IPS-NIHi11 (cell line): Measurements from ENCODE around the gene MIA2.
"Not testable (repeated sequence)": the region's sequence is repeated elsewhere in the genome, so short reads cannot be mapped to it uniquely, and the experiment has no call there.

ENCODE experiments used
- DNase-seq: peaks from one replicate; pipeline ENCODE4 v3.0.0; 2012; ENCODE audit warnings: mixed read lengths, low spot score

The MIA2 gene, protein sequence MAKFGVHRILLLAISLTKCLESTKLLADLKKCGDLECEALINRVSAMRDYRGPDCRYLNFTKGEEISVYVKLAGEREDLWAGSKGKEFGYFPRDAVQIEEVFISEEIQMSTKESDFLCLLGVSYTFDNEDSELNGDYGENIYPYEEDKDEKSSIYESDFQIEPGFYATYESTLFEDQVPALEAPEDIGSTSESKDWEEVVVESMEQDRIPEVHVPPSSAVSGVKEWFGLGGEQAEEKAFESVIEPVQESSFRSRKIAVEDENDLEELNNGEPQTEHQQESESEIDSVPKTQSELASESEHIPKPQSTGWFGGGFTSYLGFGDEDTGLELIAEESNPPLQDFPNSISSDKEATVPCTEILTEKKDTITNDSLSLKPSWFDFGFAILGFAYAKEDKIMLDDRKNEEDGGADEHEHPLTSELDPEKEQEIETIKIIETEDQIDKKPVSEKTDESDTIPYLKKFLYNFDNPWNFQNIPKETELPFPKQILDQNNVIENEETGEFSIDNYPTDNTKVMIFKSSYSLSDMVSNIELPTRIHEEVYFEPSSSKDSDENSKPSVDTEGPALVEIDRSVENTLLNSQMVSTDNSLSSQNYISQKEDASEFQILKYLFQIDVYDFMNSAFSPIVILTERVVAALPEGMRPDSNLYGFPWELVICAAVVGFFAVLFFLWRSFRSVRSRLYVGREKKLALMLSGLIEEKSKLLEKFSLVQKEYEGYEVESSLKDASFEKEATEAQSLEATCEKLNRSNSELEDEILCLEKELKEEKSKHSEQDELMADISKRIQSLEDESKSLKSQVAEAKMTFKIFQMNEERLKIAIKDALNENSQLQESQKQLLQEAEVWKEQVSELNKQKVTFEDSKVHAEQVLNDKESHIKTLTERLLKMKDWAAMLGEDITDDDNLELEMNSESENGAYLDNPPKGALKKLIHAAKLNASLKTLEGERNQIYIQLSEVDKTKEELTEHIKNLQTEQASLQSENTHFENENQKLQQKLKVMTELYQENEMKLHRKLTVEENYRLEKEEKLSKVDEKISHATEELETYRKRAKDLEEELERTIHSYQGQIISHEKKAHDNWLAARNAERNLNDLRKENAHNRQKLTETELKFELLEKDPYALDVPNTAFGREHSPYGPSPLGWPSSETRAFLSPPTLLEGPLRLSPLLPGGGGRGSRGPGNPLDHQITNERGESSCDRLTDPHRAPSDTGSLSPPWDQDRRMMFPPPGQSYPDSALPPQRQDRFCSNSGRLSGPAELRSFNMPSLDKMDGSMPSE (N-terminal part only)

DNA sequence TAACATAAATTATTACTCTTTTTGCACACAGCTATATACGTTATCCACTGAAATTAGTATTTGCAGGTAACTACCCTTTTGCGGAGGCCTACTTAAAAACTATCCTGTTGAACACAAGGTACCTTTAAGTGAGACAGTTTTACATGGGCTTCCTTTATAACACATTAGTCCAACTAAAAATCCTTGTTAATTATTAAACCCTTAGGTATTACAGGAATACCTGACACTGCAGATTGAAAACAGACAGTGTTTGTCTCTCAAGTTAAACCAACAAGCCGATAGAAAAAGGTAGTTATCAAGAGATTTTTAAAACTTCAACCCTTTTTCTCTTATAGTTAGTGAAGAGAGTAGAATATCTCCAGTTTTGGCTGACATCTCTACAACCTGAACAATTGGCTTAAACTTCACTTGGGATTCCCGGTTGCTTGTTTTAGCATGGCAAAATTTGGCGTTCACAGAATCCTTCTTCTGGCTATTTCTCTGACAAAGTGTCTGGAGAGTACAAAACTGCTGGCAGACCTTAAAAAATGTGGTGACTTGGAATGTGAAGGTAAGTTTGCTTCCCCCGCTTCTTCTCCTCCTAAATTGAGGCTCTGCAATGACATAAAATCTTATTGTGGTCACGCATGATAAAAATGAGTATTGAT is at the start of gene MIA2:
TSS of gene MIA2 (plus strand) at position 236 of the 647 bp plus-strand sequence. CDS start at position 436, 200 bp downstream.
- no peak for DNase-seq

DNA sequence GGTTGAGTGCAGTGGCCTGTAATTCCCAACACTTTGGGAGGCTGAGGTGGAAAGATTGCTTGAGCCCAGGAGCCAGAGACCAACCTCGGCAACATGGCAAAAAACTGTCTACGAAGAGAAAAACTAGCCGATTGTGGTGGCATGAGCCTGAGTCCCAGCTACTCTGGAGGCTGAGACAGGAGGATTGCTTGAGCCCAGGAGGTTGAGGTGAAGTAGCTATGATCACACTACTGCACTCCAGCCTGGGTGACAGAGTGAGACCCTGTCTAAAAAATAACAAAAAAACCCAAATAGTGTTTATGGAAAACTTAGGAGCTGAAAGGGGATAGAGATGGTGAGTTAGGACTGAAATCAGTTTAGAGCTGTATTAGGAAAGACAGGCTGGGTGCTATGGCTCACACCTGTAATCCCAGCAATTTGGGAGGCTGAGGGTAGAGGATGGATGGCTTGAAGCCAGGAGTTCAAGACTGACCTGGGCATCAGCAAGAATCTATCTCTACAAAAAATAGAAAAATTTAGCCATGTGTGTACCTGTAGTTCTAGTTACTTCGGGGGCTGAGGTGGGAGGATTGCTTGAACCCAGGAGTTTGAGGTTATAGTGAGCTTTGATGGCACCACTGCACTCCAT is 49.0 kb upstream of the MIA2 start:
- DNase-seq, result no peak

DNA sequence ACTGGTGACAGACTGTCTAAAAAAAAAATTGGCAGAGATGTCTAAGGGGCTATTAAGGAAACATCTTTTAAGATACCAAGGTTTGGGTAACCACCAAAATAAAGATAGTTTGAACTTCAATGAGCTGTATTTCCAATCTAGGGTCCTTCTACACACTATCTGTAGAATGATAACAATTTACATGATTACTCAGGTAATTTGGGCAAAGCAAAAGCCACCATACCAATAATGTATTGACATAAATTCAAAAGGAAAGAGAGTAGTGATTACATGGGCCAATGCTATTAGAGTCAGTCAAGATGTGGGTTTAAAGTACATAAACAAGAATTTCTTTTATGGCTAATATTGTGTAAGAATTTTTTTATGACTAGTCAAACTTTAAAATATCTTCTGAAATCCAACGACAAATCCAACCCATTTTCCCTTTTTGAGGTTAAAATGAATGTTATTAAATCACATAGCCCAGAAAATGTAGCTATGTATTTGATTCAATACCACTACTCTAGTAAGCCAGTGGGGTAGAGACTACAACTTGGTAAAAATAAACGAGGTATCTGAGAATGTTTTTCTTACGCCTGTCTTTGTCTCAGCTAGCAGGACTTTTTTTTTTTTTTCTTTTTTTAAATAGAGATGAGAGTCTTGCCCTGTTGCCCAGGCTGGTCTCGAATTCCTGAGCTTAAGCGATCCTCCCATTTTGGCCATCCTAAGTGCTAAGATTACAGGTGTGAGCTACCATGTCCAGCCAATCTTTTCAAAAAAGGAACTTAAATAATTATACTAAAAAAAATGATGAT is 48.3 kb upstream of the MIA2 start:
- no peak for DNase-seq

DNA sequence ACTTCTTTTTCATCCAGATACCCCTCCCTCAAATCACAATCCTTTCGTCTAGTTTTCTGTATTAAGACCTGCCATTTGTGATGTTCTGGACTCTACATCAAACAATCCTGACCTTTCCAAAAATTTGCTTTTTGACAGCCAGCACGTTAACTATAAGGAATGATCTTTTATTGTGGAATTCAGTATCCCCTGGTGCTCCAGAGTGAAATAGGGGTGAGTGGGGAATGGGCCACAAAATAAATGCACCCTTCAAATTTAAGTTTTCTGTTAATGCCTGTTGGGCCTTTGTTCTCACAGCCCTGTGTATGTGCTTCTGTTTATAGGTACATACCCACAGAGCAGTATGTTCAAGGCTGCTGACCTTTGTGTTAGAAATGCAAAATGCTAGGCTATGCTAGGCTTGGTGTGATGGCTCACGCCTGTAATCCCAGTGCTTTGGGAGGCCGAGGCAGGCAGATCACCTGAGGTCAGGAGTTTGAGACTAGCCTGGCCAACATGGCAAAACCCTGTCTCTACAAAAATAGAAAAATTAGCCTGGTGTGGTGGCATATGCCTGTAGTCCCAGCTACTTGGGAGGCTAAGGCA is 46.7 kb upstream of the MIA2 start:
- no peak for DNase-seq

DNA sequence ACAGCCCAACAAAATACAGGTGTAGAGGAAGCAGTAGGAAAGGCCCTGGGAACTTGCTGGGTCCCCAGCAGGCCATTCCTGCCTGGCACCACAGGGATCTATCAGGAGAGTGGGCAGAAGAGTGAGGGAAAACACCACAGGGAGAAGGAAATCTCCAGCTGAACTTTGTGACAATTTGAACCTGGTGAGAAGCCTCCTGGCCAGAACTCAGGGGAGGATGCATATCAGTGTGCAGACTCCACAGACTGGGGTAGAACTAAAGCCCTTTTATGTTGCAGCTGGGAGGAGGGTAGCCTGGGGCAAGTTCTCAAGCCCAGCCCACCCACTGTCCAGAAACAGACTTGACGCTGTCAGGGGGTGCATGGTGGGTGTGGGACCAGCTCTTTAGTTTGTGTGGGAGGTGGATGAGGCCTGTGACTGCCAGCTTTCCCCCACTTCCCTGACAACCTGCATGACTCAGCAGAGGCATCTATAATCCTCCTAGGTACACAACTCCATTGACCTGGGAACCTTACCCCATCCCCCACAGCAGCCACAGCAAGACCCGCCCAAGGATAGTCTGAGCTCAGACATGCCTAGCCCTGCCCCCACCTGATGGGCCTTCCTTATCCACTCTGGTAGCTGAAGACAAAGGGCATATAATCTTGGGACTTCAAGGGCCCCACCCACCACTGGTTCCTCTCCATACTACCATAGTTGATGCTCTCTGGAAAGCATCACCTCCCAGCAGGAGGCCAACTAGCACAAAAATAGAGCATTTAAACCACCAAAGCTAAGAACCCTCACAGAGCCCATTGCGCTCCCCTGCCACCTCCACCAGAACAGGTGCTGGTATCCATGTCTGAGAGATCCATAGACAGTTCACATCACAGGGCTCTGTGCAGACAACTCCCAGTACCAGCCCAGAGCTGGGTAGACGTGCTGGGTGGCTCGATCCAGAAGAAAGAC is 29.8 kb upstream of the MIA2 start:
- no peak for DNase-seq

DNA sequence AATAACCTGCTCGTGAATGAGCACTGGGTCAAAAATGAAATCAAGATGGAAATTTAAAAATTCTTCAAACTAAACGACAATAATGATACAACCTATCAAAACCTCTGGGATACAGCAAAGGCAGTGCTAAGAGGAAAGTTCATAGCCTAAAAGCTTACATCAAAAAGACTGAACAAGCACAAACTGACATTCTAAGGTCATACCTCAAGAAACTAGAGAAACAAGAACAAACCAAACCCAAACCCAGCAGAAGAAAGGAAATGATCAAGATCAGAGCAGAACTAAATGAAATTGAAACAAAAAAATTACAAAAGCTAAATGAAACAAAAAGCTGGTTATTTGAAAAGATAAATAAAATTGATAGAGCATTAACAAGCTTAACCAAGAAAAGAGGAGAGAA is 26.3 kb upstream of the MIA2 start:
- DNase-seq, result not testable (repeated sequence)

DNA sequence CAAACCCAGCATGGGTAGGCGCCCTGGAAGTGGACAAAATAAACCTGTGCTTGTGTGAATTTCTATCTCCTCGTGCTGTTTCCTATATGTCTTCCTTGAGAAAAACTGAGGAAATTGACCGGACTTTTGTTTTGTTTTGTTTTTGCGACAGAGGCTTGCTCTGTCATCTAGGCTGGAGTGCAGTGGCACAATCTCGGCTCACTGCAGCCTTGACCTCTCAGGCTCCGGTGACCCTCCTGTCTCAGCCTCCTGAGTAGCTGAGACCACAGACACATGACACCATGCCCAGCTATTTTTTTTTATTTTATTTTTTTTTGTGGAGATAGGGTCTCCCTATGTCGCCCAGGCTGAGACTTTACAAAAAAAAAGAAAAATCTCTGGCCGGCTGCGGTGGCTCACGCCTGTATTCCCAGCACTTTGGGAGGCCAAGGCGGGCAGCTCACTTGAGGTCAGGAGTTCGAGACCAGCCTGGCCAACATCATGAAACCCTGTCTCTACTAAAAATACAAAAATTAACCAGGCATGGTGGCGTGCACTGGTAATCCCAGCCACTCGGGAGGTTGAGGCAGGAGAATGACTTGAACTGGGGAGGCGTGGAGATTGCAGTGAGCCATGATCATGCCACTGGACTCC is 22.5 kb upstream of the MIA2 start:
- no peak for DNase-seq

DNA sequence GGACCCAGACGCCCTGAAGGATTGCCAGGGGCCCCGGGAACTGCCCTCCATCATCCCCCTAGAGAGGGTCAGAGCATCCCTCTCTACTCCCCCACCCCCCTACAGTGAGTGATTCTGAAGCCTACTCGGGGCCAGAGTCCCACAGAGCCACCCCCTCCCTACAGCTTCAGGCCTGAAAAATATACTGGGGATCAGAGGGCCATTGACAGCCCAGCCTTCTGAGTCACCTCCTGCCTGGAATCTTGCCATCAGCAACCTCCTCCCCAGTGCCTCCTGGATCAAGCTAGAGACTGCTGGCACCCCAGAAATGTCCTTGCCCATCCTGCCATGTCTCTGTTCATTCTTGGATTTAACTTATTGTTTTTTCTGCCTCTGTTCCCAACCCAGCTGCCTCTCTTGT is 21.7 kb upstream of the MIA2 start:
- DNase-seq, result no peak

DNA sequence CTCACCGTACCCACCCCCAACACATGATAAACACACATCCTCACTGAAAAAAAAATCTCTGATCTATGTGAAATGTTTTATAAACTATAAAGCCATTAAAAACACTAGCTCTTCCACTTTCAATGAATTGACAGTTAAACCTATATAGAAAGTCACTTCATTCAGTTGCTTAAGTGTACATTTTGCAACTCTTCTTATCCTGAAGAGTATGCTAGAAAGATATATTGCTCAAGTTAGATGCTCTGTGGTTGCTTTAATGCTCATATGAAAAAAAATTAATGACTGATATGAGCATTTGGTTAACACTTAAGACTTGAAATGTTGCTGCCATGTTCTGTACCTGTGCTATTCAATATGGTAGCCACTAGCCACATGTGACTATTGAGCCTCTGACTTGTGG is 21.0 kb upstream of the MIA2 start:
- DNase-seq, result no peak

DNA sequence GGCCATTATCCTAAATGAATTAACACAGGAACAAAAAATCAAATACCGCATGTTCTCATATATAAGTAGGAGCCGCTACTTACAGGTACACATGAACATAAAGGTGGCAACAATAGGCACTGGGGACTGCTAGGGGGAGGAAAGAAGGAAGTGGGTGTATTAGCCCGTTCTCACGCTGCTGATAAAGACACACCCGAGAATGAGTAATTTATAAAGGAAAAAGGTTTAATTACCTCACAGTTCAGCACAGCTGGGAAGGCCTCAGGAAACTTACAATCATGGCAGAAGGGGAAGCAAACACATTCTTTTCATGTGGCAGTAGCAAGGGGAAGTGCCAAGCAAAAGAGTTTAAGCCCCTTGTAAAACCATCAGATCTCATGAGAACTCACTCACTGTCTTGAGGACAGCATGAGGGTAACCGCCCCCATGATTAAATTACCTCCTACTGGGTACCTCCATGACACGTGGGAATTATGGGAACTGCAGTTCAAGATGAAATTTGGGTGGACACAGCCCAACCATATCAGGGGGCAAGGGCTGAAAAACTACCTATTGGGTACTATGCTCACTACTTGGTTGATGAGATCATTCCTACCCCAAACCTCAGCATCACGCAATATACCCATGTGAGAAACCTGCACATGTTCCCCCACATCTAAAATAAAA is 16.4 kb upstream of the MIA2 start:
- DNase-seq, result no peak

DNA sequence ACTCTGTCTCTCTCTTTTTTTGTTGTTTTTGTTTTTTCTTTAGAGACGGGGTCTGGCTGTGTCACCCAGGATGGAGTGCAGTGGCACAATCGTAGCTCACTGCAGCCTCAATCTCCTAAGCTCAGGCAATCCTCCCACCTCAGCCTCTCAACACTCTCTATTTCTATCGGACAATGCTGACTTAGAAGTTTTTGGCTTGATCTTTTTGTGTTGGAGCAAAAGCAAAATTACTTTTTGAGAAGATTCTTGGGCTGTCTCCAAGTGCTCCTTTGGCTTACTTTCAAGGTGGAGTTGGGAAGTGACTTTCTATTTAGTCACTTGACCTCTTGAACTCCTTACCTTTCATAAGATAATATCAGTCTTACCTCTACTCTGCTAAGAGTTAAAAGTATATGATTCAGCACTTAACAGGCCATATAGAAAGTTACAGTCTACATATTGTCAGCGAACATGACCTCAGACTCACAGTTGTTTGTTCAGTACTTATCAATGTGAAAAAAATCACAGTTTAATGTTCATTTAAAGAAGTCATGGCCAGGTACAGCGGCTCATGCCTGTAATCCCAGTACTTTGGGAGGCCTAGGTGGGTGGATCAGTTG is 15.4 kb upstream of the MIA2 start:
- DNase-seq, result no peak

DNA sequence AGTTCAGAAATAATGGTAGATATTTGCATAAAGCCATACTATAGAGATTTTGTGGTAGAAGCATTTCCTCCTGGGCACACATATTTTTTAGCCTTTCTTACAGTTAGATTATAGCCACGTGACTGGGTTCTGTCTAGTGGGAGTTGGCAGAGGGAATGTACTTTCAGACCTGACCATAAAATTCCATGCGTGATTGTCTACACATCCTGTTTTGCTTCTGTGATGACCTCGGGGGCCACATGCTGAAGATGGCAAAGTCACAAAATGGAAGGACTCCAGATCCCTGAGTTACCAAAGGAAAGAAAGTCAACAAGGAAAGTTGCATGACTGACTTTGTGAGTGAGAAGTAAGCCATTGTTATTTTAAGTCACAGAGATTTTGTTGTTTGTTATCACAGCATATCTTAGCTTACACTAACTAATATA is 14.6 kb upstream of the MIA2 start:
- DNase-seq, result no peak

DNA sequence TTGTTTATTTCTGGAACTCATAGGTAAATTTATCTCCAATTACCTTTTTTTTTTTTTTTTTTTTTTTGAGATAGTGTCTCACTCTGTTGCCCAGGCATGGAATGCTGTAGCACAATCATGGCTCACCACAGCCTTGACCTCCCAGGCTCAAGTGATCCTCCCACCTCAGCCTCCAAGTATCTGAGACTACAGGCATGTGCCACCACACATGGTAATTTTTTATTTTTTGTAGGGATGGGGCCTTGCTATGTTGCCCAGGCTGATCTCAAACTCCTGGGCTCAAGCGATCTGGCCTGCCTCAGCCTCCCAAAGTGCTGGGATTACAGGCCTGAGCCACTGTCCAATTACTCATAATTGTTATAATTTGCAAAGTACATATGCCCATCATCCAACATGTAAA is 13.2 kb upstream of the MIA2 start:
- not testable (repeated sequence) for DNase-seq

DNA sequence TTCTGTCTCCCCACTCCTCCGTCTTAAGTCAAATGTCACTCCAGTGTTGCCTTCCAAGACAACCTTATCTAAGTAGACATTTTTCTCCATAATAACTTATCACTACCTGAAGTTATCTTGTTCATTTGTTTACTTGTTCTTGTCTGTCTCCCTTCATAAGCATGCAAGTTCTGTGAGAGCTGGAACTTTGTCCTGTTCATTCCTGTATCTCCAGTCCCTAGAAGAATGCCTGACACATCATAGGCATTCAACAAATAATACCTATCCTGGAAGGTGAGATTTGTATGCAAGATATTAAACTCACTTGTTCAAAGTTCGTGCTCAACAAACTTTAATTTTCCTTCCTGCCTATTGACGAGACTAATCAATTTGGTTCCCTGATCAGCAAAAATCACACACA is 5.7 kb upstream of the MIA2 start:
- DNase-seq, result no peak

DNA sequence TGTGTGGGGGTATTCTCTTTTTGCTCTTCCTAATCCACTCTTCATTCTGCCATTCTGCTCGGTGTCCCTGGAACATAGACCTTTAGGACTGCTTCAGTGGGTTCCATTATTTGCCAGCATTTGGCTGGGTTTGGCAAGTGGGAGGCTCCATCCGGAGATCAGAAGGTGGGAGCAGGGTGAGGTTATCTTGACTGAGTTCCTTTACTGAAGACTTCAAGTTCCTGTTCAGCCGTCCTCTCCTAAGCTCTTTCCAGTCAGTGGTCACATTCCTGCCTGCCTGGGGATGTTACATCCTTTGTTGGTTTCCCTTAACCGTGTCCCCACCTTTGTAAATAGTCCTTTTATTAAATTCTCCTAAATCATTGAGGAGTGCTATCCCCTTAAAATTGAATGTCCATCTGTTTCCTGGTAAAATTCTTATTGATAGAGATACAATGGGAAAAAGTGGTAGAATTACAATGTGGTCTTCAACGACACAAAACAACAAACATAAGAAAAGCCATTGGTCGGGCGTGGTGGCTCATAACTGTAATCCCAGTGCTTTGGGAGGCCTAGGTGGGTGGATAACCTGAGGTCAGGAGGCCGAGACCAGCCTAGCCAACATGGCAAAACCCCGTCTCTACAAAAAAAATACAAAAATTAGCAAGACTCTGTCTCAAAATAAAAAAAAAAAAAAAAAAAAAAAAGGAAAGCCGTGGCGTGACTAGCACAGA is 5.0 kb upstream of the MIA2 start:
- DNase-seq, result no peak

DNA sequence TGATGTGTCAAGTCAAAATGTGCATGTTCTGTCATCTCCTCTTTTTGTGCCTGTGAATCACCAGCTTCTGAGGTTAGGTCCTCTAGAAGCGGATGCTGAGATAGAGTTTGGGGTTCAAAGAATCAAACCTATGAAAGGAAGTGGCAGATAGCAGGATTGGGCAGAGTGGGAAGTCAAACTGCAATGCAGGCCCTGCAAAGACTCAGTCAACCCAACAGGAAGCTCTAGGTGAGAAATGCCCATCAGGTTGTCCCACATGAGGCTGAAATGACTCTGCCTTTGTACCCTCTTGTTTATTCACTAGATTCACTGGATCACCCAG is 4.5 kb upstream of the MIA2 start:
- DNase-seq, result no peak

DNA sequence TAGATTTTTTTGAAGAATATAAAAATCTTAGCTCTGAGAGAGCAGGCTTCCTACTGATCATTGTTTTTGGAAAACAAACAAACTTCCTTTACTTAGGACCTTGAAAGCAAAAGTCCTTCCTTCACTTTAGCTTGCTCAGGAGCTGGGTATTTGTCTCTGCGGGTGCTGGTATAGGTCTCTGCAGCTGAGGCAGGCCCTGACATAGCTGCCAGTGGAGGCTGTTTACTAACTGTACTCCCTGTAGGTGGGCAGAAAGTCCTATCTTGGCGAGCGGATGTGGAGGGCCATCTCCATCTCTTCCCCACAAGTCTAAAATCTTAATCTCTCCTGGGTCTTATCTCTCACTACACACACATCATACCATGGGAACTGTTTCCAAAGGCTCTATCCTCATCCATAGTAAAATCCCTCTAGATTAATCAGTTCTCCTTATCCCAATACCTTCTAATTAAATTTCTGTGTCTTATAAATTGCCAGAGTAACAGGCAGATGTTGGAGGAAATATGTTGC is 4.1 kb upstream of the MIA2 start:
- DNase-seq, result no peak
